NCI-H1048 (cell line): ENCODE data around the gene PC.

ENCODE experiments used
- DNase-seq: peaks from one replicate; lab custom pipeline; 2025; lab: John Stamatoyannopoulos, UW

The PC gene

GRCh38 chr11:66956689-66957290, 1.4 kb downstream of the PC start:
- DNase-seq: no peak

GRCh38 chr11:66953081-66953833, 4.9 kb downstream of the PC start:
- DNase-seq: no peak

- no peak for DNase-seq
These were observed 6.3 kb downstream of the PC start for GRCh38 chr11:66951927-66952337.

- no peak for DNase-seq
These were observed 7.0 kb downstream of the PC start for GRCh38 chr11:66951135-66951534.

GRCh38 chr11:66950112-66950535, 8.1 kb downstream of the PC start:
- no peak for DNase-seq

GRCh38 chr11:66938582-66939135, 19.5 kb downstream of the PC start:
- no peak for DNase-seq

- DNase-seq: no peak
These were observed 20.9 kb downstream of the PC start for GRCh38 chr11:66937193-66937733.

- DNase-seq: no peak
These were observed 21.9 kb downstream of the PC start for GRCh38 chr11:66936311-66936711.

- DNase-seq: no peak
These were observed 23.0 kb downstream of the PC start for GRCh38 chr11:66934950-66935779.

- no peak for DNase-seq
These were observed 24.7 kb downstream of the PC start for GRCh38 chr11:66933531-66933930.

GRCh38 chr11:66932543-66932942, 25.6 kb downstream of the PC start:
- DNase-seq: no peak

GRCh38 chr11:66929753-66930152, 28.4 kb downstream of the PC start:
- no peak for DNase-seq

GRCh38 chr11:66924272-66924671, 33.9 kb downstream of the PC start:
- DNase-seq: no peak

- DNase-seq: no peak
These were observed 35.6 kb downstream of the PC start for GRCh38 chr11:66922551-66922950.

GRCh38 chr11:66920978-66921784, 37.0 kb downstream of the PC start:
- DNase-seq: no peak

GRCh38 chr11:66919923-66920322, 38.3 kb downstream of the PC start:
- no peak for DNase-seq

GRCh38 chr11:66918741-66919140, 39.4 kb downstream of the PC start:
- DNase-seq: no peak

- DNase-seq: no peak
These were observed 42.3 kb downstream of the PC start for GRCh38 chr11:66915866-66916265.

GRCh38 chr11:66915046-66915832, 42.9 kb downstream of the PC start:
- no peak for DNase-seq

- DNase-seq: no peak
These were observed 43.7 kb downstream of the PC start for GRCh38 chr11:66914505-66914904.

GRCh38 chr11:66912911-66913310, 45.3 kb downstream of the PC start:
- no peak for DNase-seq
